NCI-H748 (cell line): Measurements from ENCODE around the gene NEIL1.

Source experiments
- DNase-seq: peaks from one replicate; lab custom pipeline; 2025; ENCODE audit not compliant: unreplicated experiment; lab: John Stamatoyannopoulos, UW

The NEIL1 gene

GRCh38 chr15:75355369-75355768, 8.5 kb downstream of the NEIL1 start:
- DNase-seq: no peak

- DNase-seq: no peak
These were observed 9.2 kb downstream of the NEIL1 start for GRCh38 chr15:75356006-75356405.

- DNase-seq: no peak
These were observed 9.7 kb downstream of the NEIL1 start for GRCh38 chr15:75356517-75356916.

- DNase-seq: no peak
These were observed 11.3 kb downstream of the NEIL1 start for GRCh38 chr15:75357976-75358673.

GRCh38 chr15:75358771-75359536, 12.1 kb downstream of the NEIL1 start:
- no peak for DNase-seq

GRCh38 chr15:75359537-75360250, 12.9 kb downstream of the NEIL1 start:
- DNase-seq: no peak

GRCh38 chr15:75360391-75360790, 13.6 kb downstream of the NEIL1 start:
- DNase-seq: no peak

- DNase-seq: no peak
These were observed 14.0 kb downstream of the NEIL1 start for GRCh38 chr15:75360856-75361255.

- DNase-seq: no peak
These were observed 14.6 kb downstream of the NEIL1 start for GRCh38 chr15:75361361-75361988.

GRCh38 chr15:75361989-75362641, 15.3 kb downstream of the NEIL1 start:
- DNase-seq: no peak

- DNase-seq: no peak
These were observed 15.9 kb downstream of the NEIL1 start for GRCh38 chr15:75362642-75363249.

GRCh38 chr15:75363786-75364185, 16.9 kb downstream of the NEIL1 start:
- no peak for DNase-seq

- no peak for DNase-seq
These were observed 18.0 kb downstream of the NEIL1 start for GRCh38 chr15:75364881-75365280.

GRCh38 chr15:75366163-75366562, 19.3 kb downstream of the NEIL1 start:
- DNase-seq: no peak

GRCh38 chr15:75367006-75367405, 20.2 kb downstream of the NEIL1 start:
- DNase-seq: no peak

GRCh38 chr15:75367406-75367912, 20.6 kb downstream of the NEIL1 start:
- DNase-seq: no peak

- peak; percentile 96 for DNase-seq
These were observed 21.3 kb downstream of the NEIL1 start, which contains the start of gene MAN2C1 for GRCh38 chr15:75367913-75368688. Gene MAN2C1 (minus strand): TSS chr15:75368607. CDS start chr15:75368583, 24 bp downstream.

- DNase-seq: no peak
These were observed 21.9 kb downstream of the NEIL1 start for GRCh38 chr15:75368689-75369239.
